Epithelial cell of prostate (primary cell): ENCODE data around the gene DPP6.
"Not testable (repeated sequence)": the region's sequence is repeated elsewhere in the genome, so short reads cannot be mapped to it uniquely, and the experiment has no call there.

ENCODE experiments used
- DNase-seq: peaks from one replicate; pipeline ENCODE4 v3.0.0-alpha.2; 2011; ENCODE audit warnings: low read depth, low spot score
- H3K27ac ChIP-seq: fragments of 450-650 bp; 2 replicates; pipeline ENCODE4 v1.5.1; 2017; ENCODE audit warnings: mild to moderate bottlenecking

The DPP6 gene

GRCh38 chr7:154677454-154677853 lies 625.3 kb downstream of the DPP6 start:
- no peak for DNase-seq
- H3K27ac ChIP-seq = no peak overlapping the region

GRCh38 chr7:154678001-154678550 lies 625.9 kb downstream of the DPP6 start:
- H3K27ac ChIP-seq = not testable (repeated sequence)

GRCh38 chr7:154679379-154680053 lies 627.3 kb downstream of the DPP6 start:
- no peak overlapping the region for H3K27ac ChIP-seq
- DNase-seq = no peak

More at GRCh38 chr7:154678001-154678550, 625.9 kb downstream of the DPP6 start:
- not testable (repeated sequence) for DNase-seq

GRCh38 chr7:154680894-154681659 lies 628.9 kb downstream of the DPP6 start:
- no peak overlapping the region for H3K27ac ChIP-seq
- DNase-seq = no peak

- no peak overlapping the region for H3K27ac ChIP-seq
- no peak for DNase-seq
Observed at GRCh38 chr7:154682003-154682402, 629.8 kb downstream of the DPP6 start.

GRCh38 chr7:154684666-154685563 lies 632.7 kb downstream of the DPP6 start:
- no peak for DNase-seq
- no peak overlapping the region for H3K27ac ChIP-seq

GRCh38 chr7:154685564-154685901 lies 633.3 kb downstream of the DPP6 start:
- H3K27ac ChIP-seq = no peak overlapping the region
- no peak for DNase-seq

GRCh38 chr7:154686305-154686704 lies 634.1 kb downstream of the DPP6 start:
- H3K27ac ChIP-seq = no peak overlapping the region
- no peak for DNase-seq

- DNase-seq = no peak
- no peak overlapping the region for H3K27ac ChIP-seq
Observed at GRCh38 chr7:154688952-154689351, 636.8 kb downstream of the DPP6 start.

- no peak for DNase-seq
- H3K27ac ChIP-seq = no peak overlapping the region
Observed at GRCh38 chr7:154690411-154690810, 638.2 kb downstream of the DPP6 start.

GRCh38 chr7:154693661-154694060 lies 641.5 kb downstream of the DPP6 start:
- no peak overlapping the region for H3K27ac ChIP-seq
- DNase-seq = no peak

- no peak overlapping the region for H3K27ac ChIP-seq
- DNase-seq = no peak
Observed at GRCh38 chr7:154695836-154696235, 643.6 kb downstream of the DPP6 start.

GRCh38 chr7:154696556-154696955 lies 644.4 kb downstream of the DPP6 start:
- no peak for DNase-seq
- H3K27ac ChIP-seq = no peak overlapping the region

GRCh38 chr7:154698726-154699291 lies 646.6 kb downstream of the DPP6 start:
- DNase-seq = no peak
- no peak overlapping the region for H3K27ac ChIP-seq

GRCh38 chr7:154699417-154699816 lies 647.2 kb downstream of the DPP6 start:
- DNase-seq = no peak
- H3K27ac ChIP-seq = no peak overlapping the region

- no peak overlapping the region for H3K27ac ChIP-seq
- DNase-seq = no peak
Observed at GRCh38 chr7:154709840-154710520, 657.8 kb downstream of the DPP6 start.

GRCh38 chr7:154720016-154720415 lies 667.8 kb downstream of the DPP6 start:
- DNase-seq = no peak

GRCh38 chr7:154721086-154721485 lies 668.9 kb downstream of the DPP6 start:
- H3K27ac ChIP-seq = no peak overlapping the region
- DNase-seq = no peak

More at GRCh38 chr7:154720016-154720415, 667.8 kb downstream of the DPP6 start:
- no peak overlapping the region for H3K27ac ChIP-seq

GRCh38 chr7:154726368-154726767 lies 674.2 kb downstream of the DPP6 start:
- H3K27ac ChIP-seq = no peak overlapping the region
- DNase-seq = no peak

GRCh38 chr7:154729056-154729455 lies 676.9 kb downstream of the DPP6 start:
- no peak for DNase-seq
- no peak overlapping the region for H3K27ac ChIP-seq
